ENCODE results near the gene KCNQ1.

Gene KCNQ1

GRCh38 chr11:2426221-2426620 lies 18.6 kb upstream of the KCNQ1 start:
- DNase-seq = no peak

- DNase-seq = no peak
Observed at GRCh38 chr11:2426826-2427521, 17.8 kb upstream of the KCNQ1 start.

- no peak for DNase-seq
Observed at GRCh38 chr11:2427721-2428321, 17.0 kb upstream of the KCNQ1 start.

- DNase-seq = no peak
Observed at GRCh38 chr11:2428322-2428795, 16.4 kb upstream of the KCNQ1 start.

GRCh38 chr11:2431395-2431794 lies 13.4 kb upstream of the KCNQ1 start:
- DNase-seq = no peak

DNA sequence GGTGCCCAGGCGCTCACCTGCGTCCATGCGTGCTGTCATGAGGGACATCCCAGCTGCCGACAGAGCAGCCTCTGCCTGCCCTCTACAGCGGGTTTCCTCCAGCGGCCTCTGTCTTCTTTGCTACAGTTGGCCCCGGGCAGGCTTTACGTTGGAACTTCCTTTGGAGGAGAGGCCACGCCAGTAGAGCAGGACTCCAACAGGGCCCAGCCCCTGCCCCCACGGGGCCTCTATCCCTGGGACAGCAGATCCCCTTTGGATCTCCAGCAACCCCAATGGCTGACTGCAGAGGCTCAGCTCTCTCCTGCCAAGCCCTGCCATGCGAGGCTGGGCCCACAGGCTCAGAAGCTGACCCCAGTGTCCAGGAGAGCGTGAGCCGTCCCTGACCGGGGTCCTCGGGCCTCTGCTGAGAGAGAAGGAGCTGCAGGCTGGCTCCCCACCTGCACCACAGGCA lies 12.6 kb upstream of the KCNQ1 start:
- DNase-seq = no peak

DNA sequence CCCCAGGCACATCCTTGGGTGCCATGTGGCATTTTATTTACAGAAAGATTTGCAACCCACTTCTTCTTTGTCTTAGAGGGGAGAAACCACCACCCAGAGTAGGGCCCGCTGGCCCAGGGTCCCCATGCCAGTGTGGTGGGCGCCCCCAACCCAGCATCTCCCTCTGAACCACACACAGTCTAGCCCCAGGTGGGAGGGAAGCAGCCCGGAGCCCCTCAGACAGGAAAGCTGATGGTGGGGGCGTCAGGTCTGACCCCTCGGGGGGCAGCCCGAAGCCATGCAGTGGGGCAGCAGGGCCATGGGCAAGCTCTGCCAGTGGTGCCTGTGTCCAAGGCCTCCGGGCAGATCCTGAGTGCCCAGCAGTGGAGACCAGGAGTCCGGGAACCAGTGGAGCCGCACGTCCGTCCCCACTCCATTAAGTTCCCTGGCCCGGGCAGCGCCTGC lies 12.2 kb upstream of the KCNQ1 start:
- no peak for DNase-seq

- DNase-seq = no peak
Observed at GRCh38 chr11:2433106-2433925, 11.5 kb upstream of the KCNQ1 start.

DNA sequence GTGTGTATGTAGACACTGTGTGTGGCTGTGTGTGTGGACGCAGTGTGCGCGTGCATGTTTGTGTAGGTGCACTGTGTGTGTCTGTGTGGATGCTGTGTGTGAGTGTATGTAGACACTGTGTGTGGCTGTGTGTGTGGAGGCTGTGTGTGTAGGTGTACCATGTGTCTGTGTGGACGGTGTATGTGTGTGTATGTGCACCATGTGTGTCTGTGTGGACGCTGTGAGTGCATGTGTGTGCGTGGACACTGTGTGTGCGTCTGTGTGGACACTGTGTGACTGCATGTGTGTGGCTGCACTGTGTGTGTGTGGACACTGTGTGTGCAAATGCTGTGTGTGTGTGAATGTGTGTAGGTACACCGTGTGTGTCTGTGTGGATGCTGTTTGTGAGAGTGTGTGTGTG lies 10.8 kb upstream of the KCNQ1 start:
- DNase-seq = no peak

DNA sequence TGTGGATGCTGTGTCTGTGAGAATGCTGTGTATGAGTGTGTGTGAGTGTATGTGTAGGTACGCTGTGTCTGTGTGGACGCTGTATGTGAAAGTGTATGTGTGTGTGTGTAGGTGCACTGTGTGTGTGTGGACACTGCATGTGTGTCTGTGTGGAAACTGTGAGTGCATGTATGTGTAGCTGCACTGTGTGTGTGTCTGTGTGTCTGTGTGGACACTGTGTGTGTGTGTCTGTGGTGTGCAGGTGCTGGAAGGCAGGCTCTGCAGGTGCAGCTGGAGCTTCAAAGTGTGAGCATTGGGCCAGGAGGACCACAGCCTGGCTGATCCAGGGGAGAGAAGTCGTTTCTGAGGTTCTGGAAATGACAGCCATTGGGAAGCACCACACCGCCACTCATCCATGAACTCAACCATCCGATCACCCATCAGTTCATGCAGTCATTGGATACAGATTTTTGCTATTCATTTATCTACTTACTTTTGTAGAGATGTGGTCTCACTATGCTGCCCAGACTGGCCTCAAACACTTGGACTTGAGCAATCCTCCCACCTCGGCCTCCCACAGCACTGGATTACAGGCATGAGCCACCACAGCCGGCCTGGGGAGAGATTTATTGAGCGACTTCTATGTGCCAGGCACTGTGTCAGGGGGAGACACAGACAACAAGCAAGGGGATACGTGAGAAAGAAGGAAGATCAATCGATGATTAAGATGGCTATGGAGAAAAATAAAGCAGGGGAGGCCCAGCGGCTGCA lies 10.1 kb upstream of the KCNQ1 start:
- no peak for DNase-seq

- no peak for DNase-seq
Observed at GRCh38 chr11:2435288-2436012, 9.4 kb upstream of the KCNQ1 start.

DNA sequence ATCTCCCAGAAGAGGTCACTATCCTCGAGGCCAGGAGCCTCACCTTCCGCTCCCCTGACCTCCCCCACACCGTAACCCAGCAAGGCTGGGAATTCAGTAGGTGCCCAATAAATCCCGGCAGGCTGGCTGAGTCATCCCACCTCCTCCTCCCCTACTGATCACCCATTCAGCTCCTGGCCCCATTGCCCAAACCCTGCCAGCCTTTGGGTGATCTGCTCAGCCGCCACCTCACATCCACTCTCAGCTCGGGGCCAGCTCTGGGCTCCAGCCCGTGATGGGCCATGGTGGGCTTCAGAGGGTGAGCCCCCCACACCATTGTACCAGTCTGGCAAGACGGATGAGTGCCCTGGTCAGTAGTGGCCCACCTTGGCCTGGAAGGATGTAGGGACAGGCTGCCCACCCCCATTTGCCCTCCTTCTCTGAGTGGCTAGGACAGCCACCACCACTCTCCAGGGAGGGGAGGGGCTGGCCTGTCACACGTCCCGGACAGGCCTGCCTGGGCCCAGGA lies 8.7 kb upstream of the KCNQ1 start:
- DNase-seq = no peak

DNA sequence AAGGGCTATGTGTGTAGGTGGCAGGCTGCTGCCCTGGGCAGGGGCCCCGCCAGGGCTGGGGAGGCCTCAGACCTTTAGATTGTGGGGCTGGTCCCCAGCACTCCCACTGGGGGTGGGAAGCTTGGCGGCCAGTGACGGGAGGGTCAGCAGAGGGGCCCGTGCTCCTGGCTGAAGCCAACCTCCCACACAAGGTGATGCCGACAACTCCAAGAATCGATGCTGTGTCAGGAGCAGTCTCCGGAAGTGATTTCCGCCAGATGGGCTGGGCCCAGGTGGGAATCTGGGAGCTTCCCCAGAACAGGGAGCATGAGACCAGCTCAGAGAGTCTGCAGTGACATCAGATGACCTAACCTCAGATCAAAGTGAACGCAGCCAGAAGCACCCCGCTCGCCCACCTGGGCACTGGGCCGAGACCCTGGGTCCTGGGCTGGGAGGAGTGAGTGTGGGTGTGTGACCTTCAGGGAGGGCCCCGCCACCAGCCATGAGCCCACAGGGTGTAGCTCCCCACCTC lies 8.2 kb upstream of the KCNQ1 start:
- no peak for DNase-seq

GRCh38 chr11:2437516-2437915 lies 7.3 kb upstream of the KCNQ1 start:
- DNase-seq = no peak

GRCh38 chr11:2439820-2440219 lies 5.0 kb upstream of the KCNQ1 start:
- DNase-seq = no peak

DNA sequence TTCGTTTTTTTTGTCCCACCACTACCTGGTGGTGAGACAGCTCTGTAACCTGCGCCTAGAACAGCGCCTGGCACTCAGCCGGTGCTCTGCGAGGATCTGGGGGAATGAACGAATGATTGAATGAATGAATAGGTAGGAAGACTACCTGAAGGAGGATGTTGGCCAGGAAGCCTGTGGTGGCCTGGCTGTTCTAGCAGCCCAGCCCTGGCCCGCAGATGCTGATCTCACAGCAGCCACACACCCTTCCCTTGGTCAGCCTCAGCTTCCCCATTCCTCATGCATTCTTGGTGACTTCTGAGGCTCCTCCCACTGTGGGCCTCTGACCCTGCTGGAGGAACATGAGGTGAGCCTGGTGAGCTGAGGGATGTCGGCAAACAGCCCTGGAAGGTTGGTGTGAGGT lies 4.2 kb upstream of the KCNQ1 start:
- DNase-seq = no peak

DNA sequence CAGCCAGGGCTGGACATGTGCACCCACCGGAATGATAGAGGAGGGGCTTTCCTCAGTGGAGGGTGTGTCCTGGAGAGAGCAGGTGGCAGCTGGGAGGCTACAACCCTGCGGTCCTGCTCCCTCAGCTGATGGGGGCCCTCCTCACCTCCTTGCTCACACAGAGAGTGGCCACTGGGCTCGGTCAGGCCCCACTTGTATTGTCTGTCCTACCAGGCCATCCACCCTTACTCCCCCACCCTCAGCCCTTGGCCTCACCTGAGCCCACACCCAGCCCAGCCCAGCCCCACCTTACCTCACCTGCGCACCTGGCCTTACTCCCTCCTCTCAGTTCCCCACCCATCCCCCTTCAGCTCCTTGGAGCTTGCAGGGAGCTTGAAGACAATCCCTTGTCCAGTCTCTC lies 3.6 kb upstream of the KCNQ1 start:
- DNase-seq = no peak

GRCh38 chr11:2442589-2442988 lies 2.2 kb upstream of the KCNQ1 start:
- DNase-seq = no peak

GRCh38 chr11:2443406-2443805 lies 1.4 kb upstream of the KCNQ1 start:
- DNase-seq = no peak

GRCh38 chr11:2443881-2444820 lies 657 bp upstream of the KCNQ1 start, which contains the start of gene TRPM5:
TSS of gene TRPM5 (minus strand) at chr11:2444514. CDS start at chr11:2423036, 21,478 bp downstream.
- no peak for DNase-seq
